DMS153 (cell line): ENCODE results near the gene NINJ2.
"Not testable (repeated sequence)": the region's sequence is repeated elsewhere in the genome, so short reads cannot be mapped to it uniquely, and the experiment has no call there.

Experiments used
- DNase-seq: peaks from one replicate; lab custom pipeline; 2025; lab: John Stamatoyannopoulos, UW

NINJ2 gene

DNA sequence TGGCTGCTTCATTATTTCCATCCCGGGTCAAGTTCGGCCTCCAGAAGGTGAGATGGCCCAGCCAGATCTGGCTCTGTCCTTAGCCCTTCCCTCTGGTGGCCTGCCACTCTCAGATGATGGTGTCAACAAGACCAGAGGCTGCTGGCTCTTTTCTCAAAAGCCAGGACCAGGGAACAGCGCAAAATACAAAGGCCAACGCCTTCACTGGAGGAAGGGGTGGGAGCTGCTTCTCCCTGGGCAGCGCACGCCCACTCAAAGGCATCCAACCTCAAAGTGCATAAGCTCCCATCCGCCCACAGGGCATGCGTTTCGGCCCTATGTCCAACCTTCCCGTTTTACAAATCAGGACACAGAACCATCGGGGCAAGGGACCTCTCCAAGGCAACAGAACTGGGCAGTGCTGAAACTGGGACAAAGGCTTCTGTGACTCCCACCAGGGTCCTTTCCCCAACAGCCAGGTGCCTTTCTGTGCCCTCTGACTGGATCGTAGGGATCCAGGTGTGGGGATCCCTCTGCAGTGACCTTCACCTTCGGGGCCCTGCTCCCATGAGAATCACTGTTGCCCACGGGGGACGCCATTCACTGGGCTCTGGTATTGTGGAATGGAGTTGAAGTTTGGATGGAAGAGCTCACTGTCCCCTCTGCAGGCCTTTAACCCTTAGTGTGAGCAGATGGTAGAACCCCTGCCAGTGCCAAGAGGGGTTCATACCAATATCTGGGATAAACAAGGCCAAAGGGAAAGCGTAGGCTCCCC is 76.8 kb downstream of the NINJ2 start:
- DNase-seq, result no peak

DNA sequence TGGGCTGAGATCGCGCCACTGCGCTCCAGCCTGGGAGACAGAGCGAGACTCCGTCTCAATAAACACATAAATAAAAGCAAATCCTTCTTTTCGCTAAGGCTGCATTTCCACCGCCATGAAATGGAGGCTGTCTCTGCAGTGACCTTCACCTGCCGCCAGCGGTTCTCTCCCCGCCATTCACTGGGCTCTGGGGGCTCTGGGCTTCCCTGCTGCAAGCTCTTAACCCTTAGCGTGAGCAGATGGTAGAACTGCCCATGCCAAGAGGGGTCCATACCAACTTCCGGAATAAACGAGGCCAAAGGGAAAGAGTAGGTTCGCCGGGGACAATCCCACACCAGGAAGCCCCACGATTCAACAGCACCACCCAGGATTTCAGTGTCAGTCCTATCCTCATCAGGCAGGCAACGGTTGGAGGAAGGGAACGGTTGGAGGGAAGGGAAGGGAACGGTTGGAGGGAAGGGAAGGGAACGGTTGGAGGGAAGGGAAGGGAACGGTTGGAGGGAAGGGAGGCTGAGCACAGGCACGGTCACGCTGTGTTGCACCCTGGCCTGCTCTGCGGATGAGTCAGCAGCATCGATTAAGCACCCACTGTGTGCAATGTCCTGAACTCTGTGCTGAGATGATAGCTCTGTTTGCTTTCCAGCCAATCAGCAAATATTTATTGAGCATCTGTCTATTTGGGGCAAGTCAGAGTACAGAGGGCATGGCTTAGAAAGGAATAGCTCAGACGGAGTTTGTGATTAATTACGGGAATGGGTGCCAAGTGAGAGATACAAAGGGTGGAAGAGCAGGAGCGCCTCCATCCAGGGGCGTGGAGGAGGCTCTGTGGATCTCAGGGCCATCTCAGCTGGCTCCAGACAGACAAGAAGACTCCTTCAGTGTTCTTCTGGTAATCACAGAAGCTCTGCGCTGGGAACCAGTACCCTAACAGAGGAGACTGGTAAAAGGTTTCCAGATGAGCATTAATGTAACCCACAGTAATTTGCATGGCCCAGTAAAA is 77.9 kb downstream of the NINJ2 start:
- DNase-seq, result no peak

GRCh38 chr12:583251-583869 is 79.9 kb downstream of the NINJ2 start:
- no peak for DNase-seq

DNA sequence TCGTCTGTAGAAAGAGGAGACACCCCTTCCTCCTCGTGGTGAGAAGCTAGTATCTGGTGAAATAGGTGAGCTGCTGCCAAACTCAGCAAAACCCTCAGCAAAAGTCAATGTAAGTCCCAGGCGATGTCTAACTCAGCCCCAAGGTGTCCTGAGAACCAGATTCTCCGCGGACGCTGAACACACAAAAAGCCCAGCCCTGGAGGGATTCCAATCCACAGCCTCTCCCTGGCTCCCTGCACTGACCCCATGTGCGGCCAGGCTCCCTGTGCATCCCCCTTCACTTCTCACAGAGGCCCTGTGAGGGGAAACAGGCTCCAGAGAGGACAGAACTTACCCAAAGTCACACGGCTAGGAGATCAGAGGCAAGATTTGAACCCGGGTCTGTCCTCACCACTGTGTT is 81.5 kb downstream of the NINJ2 start:
- no peak for DNase-seq

- DNase-seq, result no peak
These were observed 81.9 kb downstream of the NINJ2 start for GRCh38 chr12:581321-581720.

GRCh38 chr12:580813-581212 is 82.4 kb downstream of the NINJ2 start:
- DNase-seq, result no peak

- no peak for DNase-seq
These were observed 83.7 kb downstream of the NINJ2 start for GRCh38 chr12:579420-580110.

GRCh38 chr12:578748-579419 is 84.4 kb downstream of the NINJ2 start:
- peak; percentile 15 for DNase-seq

DNA sequence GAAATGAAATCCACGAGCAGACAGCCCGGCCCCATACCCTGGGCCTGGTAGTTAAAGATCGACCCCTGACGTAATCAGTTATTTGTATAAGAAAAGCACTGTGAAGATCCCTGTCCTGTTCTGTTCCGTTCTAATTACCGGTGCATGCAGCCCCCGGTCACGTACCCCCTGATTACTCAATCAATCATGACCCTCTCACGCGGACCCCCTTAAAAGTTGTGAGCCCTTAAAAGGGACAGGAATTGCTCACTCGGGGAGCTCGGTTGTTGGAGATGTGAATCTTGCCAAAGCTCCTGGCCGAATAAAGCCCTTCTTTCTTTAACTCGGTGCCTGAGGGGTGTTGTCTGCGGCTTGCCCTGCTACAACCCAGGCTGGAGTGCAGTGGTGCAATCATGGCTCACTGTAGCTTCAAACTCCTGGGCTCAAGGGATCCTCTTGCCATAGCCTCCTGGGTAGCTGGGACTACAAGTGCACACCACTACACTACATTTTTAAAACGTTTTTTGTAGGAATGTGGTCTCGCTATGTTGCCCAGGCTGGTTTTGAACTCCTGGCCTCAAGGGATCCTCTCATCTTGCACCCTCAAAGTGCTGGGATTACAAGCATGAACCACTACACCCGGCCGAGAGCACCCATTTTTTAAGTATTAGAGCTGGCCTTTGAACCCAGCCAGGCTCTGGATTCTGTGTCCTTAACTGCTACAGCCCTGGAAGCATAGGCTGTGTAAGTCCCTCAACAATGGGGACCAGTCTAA is 85.1 kb downstream of the NINJ2 start:
- DNase-seq, result not testable (repeated sequence)

DNA sequence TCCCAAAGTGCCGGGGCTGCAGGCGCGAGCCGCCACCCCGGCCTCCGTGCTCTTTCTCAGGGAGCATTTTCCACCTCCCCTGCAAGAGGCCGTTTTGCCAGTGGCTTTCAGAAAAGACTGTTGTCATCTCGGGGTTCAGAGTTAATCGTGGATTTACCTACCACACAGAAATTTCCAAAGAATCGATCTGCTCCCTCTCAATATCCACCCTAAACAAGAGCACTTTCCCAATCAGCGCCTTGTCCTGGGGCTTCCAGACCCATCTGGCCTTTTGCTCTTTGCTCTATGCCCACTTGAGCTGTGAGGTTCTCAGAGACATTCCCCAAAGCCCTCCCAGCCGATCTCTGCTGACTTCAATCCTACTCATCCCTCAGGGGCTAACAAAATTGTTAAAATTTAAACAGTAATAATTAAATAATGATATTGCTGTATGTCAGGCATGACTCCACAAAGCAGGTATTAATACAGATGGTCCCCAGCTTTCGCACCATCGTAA is 86.6 kb downstream of the NINJ2 start:
- no peak for DNase-seq

DNA sequence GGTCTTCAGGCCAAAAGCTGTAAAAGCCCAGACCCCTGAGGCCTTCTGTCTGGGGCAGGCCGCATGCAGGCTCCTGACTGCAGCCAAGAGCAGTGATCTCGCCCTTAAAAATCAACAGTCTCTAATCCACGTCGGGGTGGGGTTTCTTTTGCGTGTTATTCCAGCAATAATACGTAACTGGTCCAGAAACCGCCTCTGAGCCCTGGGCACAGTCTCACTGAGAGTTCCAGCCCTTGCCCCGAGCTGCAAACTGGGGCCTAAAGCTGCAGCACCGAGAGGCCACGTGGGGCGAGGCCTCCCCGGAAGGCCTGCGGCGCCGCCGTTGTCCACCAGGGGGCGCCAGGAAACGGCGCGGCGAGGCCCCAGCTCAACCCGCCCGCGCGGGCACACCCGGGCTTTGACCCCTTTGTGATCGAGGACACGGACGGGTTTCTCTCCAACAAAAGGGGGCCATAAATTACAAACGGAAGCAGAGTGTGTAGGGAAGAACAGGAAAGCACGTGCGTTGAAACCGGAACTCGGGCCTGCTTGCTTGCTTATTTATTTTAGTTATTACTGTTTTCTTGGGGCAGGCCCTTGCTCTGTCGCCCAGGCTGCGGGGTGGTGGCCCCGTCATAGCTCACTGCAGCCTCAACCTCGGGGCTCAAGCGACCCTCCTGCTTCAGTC is 87.2 kb downstream of the NINJ2 start:
- DNase-seq, result peak; percentile 67

DNA sequence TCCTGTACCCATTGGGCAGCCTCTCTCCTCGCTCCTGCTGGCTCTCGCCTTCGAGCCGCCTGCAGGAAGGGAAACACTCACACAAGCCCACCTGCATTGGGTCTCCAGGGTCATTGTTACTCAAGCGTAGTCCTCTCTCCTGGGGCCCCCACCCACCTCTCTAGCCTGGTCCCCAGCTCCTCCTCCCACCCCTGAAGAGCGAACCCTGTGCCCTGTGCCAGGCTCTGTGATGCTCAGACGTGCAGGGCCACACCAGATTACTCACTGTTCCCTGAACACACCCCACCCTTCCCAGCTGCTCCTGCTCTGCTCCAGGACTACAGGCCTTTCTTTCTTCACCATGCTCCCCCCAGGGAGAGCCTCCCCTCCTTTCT is 88.1 kb downstream of the NINJ2 start:
- DNase-seq, result no peak

GRCh38 chr12:574475-575128 is 88.6 kb downstream of the NINJ2 start:
- DNase-seq, result no peak

DNA sequence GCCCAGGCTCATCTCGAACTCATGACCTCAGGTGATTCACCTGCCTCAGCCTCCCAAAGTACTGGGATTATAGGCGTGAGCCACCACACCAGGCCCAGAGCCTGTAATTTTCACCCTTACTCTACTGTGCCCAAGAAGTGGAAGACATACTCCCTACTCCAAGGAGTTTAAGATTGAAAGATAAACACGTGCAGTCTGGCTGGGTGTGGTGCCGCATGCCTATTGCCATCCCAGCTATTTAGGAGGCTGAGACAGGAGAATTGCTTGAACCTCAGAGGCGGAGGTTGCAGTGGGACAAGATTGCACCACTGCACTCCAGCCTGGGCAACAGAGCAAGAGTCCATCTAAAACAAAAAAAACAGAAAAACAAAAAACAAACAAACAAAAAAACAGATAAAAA is 90.0 kb downstream of the NINJ2 start:
- DNase-seq, result no peak

DNA sequence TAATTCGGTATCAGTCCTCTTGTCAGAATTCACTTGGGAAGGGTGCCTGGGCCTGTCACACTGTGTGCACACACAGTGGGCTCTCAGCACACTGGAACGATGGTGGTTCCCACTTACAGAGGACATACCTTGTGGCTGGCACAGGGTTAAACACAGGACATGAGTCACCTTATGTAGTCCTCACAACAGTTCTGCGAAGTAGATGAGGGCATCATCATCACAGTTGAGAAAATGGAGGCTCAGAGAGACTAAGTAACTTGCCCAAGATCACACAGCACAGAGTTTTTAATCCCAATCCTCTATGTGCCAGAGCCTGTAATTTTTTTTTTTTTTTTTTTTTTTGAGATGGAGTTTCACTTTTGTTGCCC is 90.7 kb downstream of the NINJ2 start:
- no peak for DNase-seq

DNA sequence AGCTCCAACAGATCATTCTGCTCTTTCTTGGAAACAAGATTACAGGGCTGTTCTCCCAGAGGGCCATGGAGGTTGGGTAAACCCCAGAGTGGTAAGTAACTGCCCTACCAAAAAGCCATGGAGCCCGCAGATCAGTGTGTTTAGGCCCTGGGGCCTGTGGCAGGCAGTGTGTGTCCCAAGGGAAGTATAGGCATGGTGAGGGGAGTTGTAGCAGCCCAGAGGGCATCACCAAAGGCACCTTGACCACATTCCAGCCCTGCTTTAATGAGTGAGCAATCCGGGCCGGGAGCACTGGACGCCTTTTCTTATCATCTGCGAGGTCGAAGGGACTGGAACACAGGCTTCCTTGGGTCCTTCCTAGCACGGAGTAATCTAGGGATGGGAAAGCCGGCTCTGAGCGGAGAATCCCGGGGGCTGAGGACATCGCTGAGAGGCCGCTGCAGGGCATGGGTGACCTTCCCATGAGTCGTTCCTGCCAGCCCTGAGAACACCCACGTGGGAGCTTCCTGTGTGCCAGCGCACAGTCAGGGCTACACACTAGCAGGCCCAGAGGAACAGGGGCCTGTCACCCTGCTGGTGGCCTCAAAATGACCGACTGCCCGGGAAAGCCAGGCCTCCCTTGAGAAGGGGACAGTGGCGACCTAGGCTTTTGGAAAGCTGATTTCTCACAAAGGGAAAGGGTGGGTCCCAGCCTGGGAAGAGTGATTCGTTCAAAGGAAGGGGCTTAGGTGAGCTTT is 91.3 kb downstream of the NINJ2 start:
- DNase-seq, result no peak

DNA sequence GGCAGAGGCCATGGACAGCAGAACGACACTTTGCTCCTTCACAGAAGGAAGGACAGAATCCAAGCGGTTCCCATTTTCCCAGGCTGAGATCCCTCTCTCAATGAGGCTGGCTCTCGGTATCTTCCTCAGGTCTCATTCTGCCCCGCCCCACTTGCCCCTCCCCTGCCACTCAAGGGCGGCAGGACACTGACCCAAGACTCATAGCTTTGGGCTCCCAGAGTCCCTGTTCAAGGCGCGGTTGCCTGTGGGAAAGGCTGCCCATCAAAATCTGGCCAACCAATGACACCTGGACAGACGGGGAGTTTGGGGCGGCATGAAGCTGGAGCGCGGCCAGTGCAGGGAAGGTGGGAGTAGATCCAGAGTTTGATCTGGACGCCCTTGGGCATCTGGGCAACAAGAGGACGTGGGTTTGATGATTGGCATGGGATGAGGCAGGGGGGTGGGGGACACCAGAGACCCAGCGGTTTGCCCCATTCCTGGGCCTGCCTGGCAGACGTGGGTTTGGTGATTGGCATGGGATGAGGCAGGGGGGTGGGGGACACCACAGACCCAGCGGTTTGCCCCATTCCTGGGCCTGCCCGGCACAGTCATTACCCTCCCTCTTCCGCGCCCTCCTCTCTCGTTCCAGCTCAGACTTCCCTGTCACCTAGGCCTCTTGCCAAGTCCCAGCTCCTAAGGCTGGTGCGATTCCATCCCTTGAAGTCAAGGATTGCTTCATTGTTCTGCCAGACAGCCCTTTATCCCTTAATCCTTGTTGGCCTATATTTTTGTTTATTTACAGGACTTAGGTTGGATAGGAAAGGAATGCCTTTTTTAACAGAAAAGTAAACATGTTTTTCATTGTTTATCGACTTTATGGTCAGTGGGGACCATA is 92.1 kb downstream of the NINJ2 start:
- no peak for DNase-seq

DNA sequence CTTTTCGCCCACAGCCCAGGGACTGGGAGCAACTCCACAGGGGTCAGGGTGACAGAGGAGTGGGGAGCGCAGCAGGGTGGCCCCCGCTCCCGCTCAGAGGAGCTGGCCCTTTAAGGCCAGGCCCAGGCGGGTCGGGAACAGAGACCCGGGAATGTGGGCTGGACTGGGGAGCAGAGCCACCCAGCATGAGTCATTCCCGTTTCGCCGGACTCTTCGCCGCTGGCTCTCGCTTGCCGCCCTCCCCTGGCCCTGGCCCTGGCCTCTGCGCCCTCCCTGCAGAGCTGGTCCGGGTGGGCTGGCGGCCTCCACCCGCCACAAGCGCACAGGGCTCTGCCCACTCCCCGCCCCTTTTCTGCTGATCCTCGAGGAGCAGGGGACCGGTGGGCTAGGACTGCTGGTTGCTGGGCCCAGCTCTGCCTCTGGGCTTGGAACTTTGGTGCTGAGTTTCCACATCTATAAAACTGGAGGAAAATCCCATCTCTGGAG is 92.8 kb downstream of the NINJ2 start:
- no peak for DNase-seq
